ENCODE results near the gene CLCN1.

The CLCN1 gene

GRCh38 chr7:143347950-143348349 is 32.0 kb downstream of the CLCN1 start:
- no peak for TF ChIP-seq CTCF (conservative IDR thresholded peaks at IDR 0.05)
- TF ChIP-seq ZFX (IDR thresholded peaks at IDR 0.05): no peak
- H3K27ac ChIP-seq: no peak overlapping the region

- H3K27ac ChIP-seq: no peak overlapping the region
- TF ChIP-seq CTCF (conservative IDR thresholded peaks at IDR 0.05) (no peak), ZFX (IDR thresholded peaks at IDR 0.05) (no peak)
These were observed 35.1 kb downstream of the CLCN1 start for GRCh38 chr7:143351060-143351459.

GRCh38 chr7:143351574-143351973 is 35.7 kb downstream of the CLCN1 start:
- TF ChIP-seq CTCF (conservative IDR thresholded peaks at IDR 0.05) (no peak), ZFX (IDR thresholded peaks at IDR 0.05) (no peak)
- H3K27ac ChIP-seq: no peak overlapping the region

- TF ChIP-seq CTCF (conservative IDR thresholded peaks at IDR 0.05): no peak
- no peak for TF ChIP-seq ZFX (IDR thresholded peaks at IDR 0.05)
- H3K27ac ChIP-seq: no peak overlapping the region
These were observed 36.7 kb downstream of the CLCN1 start for GRCh38 chr7:143352531-143353002.

- H3K27ac ChIP-seq: no peak overlapping the region
- no peak for TF ChIP-seq CTCF (conservative IDR thresholded peaks at IDR 0.05)
These were observed 38.5 kb downstream of the CLCN1 start for GRCh38 chr7:143354376-143354775.

GRCh38 chr7:143354965-143355364 is 39.1 kb downstream of the CLCN1 start:
- TF ChIP-seq ZFX (IDR thresholded peaks at IDR 0.05) (no peak), CTCF (conservative IDR thresholded peaks at IDR 0.05) (no peak)
- H3K27ac ChIP-seq: no peak overlapping the region

GRCh38 chr7:143355450-143356385 is 39.8 kb downstream of the CLCN1 start:
- no peak overlapping the region for H3K27ac ChIP-seq
- TF ChIP-seq ZFX (IDR thresholded peaks at IDR 0.05): no peak
- no peak for TF ChIP-seq CTCF (conservative IDR thresholded peaks at IDR 0.05)

All from C4-2B (cell line).